Nephron progenitor cell (in vitro differentiated cells): ENCODE results near the gene CEP250.
A peak's percentile ranks its signal among the peaks of the same experiment; 100 is the strongest.

ENCODE experiments used
- DNase-seq: peaks from one replicate; pipeline ENCODE4 v3.0.0; 2021
- H3K27ac Mint-ChIP-seq: 2 replicates; pipeline ENCODE4 v1.8.0; 2021; ENCODE audit warnings: mild to moderate bottlenecking, moderate library complexity, mixed read lengths
- H3K27me3 Mint-ChIP-seq: 2 replicates; pipeline ENCODE4 v1.8.0; 2021; ENCODE audit warnings: mild to moderate bottlenecking, low read depth, mixed read lengths; ENCODE audit not compliant: poor library complexity
- H3K36me3 Mint-ChIP-seq: 2 replicates; pipeline ENCODE4 v1.8.0; 2021; ENCODE audit warnings: low read depth, mixed read lengths
- H3K4me1 Mint-ChIP-seq: 2 replicates; pipeline ENCODE4 v1.8.0; 2021; ENCODE audit warnings: mixed read lengths
- H3K4me3 Mint-ChIP-seq: 2 replicates; pipeline ENCODE4 v1.8.0; 2021; ENCODE audit warnings: mild to moderate bottlenecking, moderate library complexity, mixed read lengths
- H3K9me3 Mint-ChIP-seq: 2 replicates; pipeline ENCODE4 v1.8.0; 2021; ENCODE audit warnings: mild to moderate bottlenecking, moderate library complexity, mixed read lengths
- CTCF ChIP-seq: fragments of 200-600 bp; sonication (generic); IDR thresholded peaks from 2 replicates; pipeline ENCODE4 v1.5.0; 2021; ENCODE audit warnings: antibody characterized with exemption

The CEP250 gene

DNA sequence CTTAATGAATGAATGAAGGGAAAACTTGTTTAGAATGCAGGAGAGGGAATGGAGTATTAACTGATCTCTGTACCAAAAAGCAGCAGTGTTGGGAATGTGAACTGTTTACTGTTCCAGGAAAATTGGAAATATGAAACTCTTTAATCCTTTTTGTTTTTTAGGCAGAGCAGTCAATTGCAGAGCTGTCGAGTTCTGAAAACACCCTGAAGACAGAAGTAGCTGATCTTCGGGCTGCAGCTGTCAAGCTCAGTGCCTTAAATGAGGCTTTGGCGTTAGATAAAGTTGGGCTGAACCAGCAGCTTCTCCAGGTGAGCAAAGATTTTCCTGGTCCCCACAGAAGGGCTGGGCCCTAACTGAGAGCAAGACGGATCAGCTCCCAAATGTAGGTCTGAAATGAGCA, 20.9 kb downstream of the CEP250 start:
- DNase-seq: no peak
- H3K4me1 Mint-ChIP-seq: peaks cover 12% of the 10 kb centered on the region
- TF ChIP-seq CTCF: no peak
- H3K9me3 Mint-ChIP-seq: no peaks in the 10 kb centered on the region
- no peak overlapping the region for H3K4me3 Mint-ChIP-seq
- H3K36me3 Mint-ChIP-seq: peaks cover 48% of the 10 kb centered on the region
- no peaks in the 10 kb centered on the region for H3K27me3 Mint-ChIP-seq
- no peak overlapping the region for H3K27ac Mint-ChIP-seq

DNA sequence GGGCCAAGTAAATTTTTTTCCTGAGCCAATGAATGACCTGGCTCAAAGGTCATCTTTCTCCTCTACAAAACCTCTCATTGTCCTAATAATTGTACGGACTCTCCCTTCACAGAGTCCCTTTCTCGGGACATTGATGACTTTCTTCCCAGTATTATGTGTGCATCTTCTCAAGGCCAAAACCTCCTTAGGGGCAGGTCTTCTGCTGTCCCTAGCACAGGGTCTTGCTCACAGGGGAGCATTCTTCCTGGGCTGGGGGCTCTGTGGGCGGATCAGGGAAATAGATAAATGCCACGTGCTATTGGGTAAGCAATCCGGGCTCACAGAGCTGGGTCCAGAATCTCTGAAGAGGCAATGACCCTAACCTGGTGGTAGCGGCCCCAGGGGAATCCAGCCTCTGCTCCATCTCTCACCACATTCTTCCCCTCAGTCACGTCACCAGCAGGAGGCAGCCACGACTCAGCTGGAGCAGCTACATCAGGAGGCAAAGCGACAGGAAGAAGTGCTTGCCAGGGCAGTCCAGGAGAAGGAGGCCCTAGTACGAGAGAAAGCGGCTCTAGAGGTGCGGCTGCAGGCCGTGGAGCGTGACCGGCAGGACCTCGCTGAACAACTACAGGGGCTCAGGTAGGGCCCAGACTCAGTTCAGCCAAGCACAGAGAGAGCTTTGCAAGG, 23.5 kb downstream of the CEP250 start:
- no peak overlapping the region for H3K4me3 Mint-ChIP-seq
- peaks cover 57% of the 10 kb centered on the region for H3K36me3 Mint-ChIP-seq
- TF ChIP-seq CTCF: no peak
- H3K27ac Mint-ChIP-seq: peak overlapping the region; percentile 56
- peaks cover 8% of the 10 kb centered on the region for H3K9me3 Mint-ChIP-seq
- no peak for DNase-seq
- peaks cover 3% of the 10 kb centered on the region for H3K27me3 Mint-ChIP-seq
- peaks cover 12% of the 10 kb centered on the region for H3K4me1 Mint-ChIP-seq

DNA sequence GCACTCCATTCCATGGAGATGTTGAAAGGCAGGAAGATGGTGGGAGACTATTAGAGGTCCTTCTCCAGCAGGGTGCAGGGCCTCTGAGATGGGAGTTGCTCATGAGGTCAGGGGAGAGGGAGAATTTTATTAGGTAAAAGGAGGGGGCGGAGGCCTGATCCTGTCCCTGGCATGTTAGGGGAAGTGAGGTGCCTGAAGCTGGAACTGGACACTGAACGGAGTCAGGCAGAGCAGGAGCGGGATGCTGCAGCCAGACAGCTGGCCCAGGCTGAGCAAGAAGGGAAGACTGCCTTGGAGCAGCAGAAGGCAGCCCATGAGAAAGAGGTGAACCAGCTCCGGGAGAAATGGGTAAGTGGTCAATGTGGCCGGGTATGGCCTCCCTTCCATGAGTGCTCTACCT, 24.4 kb downstream of the CEP250 start:
- TF ChIP-seq CTCF: no peak
- H3K27ac Mint-ChIP-seq: peak overlapping the region; percentile 79
- H3K4me3 Mint-ChIP-seq: no peak overlapping the region
- no peak for DNase-seq
- peaks cover 12% of the 10 kb centered on the region for H3K4me1 Mint-ChIP-seq
- peaks cover 14% of the 10 kb centered on the region for H3K9me3 Mint-ChIP-seq
- peaks cover 3% of the 10 kb centered on the region for H3K27me3 Mint-ChIP-seq
- H3K36me3 Mint-ChIP-seq: peaks cover 65% of the 10 kb centered on the region

GRCh38 chr20:35487479-35487878, 32.1 kb downstream of the CEP250 start:
- peaks cover 14% of the 10 kb centered on the region for H3K9me3 Mint-ChIP-seq
- peaks cover 82% of the 10 kb centered on the region for H3K36me3 Mint-ChIP-seq
- DNase-seq: no peak
- H3K4me1 Mint-ChIP-seq: no peaks in the 10 kb centered on the region
- no peak overlapping the region for H3K27ac Mint-ChIP-seq
- peaks cover 3% of the 10 kb centered on the region for H3K27me3 Mint-ChIP-seq
- no peak for TF ChIP-seq CTCF
- H3K4me3 Mint-ChIP-seq: no peak overlapping the region

GRCh38 chr20:35489717-35490116, 34.3 kb downstream of the CEP250 start:
- Mint-ChIP-seq H3K9me3 (no peaks in the 10 kb centered on the region), H3K27ac (no peak overlapping the region), H3K36me3 (peaks cover 78% of the 10 kb centered on the region), H3K4me3 (no peak overlapping the region), H3K27me3 (no peaks in the 10 kb centered on the region), H3K4me1 (no peaks in the 10 kb centered on the region)
- no peak for DNase-seq
- no peak for TF ChIP-seq CTCF

- TF ChIP-seq CTCF: no peak
- H3K4me1 Mint-ChIP-seq: no peaks in the 10 kb centered on the region
- no peak for DNase-seq
- no peaks in the 10 kb centered on the region for H3K27me3 Mint-ChIP-seq
- peaks cover 82% of the 10 kb centered on the region for H3K36me3 Mint-ChIP-seq
- H3K9me3 Mint-ChIP-seq: no peaks in the 10 kb centered on the region
- H3K27ac Mint-ChIP-seq: no peak overlapping the region
- no peak overlapping the region for H3K4me3 Mint-ChIP-seq
Measured at GRCh38 chr20:35490736-35491181, 35.4 kb downstream of the CEP250 start.
